Measurements from ENCODE around the gene TSACC.

- TF ChIP-seq CTCF (IDR thresholded peaks at IDR 0.05) (no peak), POLR2A (IDR thresholded peaks at IDR 0.05) (peak in 1 of 2 donors; percentile 65)
Measured at GRCh38 chr1:156291226-156292061, 46.9 kb upstream of the TSACC start.

Data from thyroid gland (tissue), 4 donors.